Activated naive CD8-positive, alpha-beta T cell treated with anti-CD3 and anti-CD28 coated beads, Interleukin-2, amount 10 ng/mL, durations not matched to agents 7 days and 5 days (primary cell): ENCODE measurements around the gene KCTD11. TPM values are rescaled to one million over a fixed set of nuclear protein-coding genes. Genes with fewer than 3 reads are reported as not detected.
"Not testable (repeated sequence)": the region's sequence is repeated elsewhere in the genome, so short reads cannot be mapped to it uniquely, and the experiment has no call there.

ENCODE experiments used
- ATAC-seq: fragments of 150-1000 bp; cut with Tn5 transposase; one replicate; pipeline ENCODE4 v1.10.0; 2021; ENCODE audit warnings: low read depth, moderate library complexity
- POLR2A ChIA-PET: fragments of 350-600 bp; sonication (Branson Sonifier 250); formaldehyde crosslinking; loops from one replicate; lab custom pipeline; 2021; ENCODE audit warnings: antibody characterized with exemption; lab: Charles Lee
- DNase-seq: peaks from one replicate; pipeline ENCODE4 v3.0.0; 2021
- H3K27ac Mint-ChIP-seq: one replicate; pipeline ENCODE4 v1.8.0; 2022; ENCODE audit warnings: mild to moderate bottlenecking, mixed read lengths
- H3K27me3 Mint-ChIP-seq: one replicate; pipeline ENCODE4 v1.8.0; 2022; ENCODE audit warnings: mild to moderate bottlenecking, moderate library complexity, mixed read lengths
- H3K36me3 Mint-ChIP-seq: one replicate; pipeline ENCODE4 v1.8.0; 2021; ENCODE audit warnings: mild to moderate bottlenecking, mixed read lengths
- H3K4me1 Mint-ChIP-seq: one replicate; pipeline ENCODE4 v1.8.0; 2021; ENCODE audit warnings: mixed read lengths
- H3K4me3 Mint-ChIP-seq: one replicate; pipeline ENCODE4 v1.8.0; 2022; ENCODE audit warnings: mild to moderate bottlenecking, moderate library complexity, mixed read lengths
- H3K9me3 Mint-ChIP-seq: one replicate; pipeline ENCODE4 v1.8.0; 2021; ENCODE audit warnings: mixed read lengths
- total RNA-seq, 2 experiments: library from RNA; stranded (reverse); gene quantifications; one replicate each; pipeline ENCODE4 v1.2.3, GENCODE V29; 2021

Gene KCTD11
- total RNA-seq, 2 experiments from 2014 or later: 8.1 to 8.7 TPM

GRCh38 chr17:7354262-7354843 lies 2.4 kb downstream of the KCTD11 start:
- no peak for DNase-seq
- Mint-ChIP-seq H3K4me3 (no peak overlapping the region), H3K36me3 (peaks cover 10% of the 10 kb centered on the region), H3K4me1 (peaks cover 27% of the 10 kb centered on the region), H3K27me3 (no peaks in the 10 kb centered on the region), H3K9me3 (no peaks in the 10 kb centered on the region), H3K27ac (peak overlapping the region; percentile 74)
- POLR2A ChIA-PET: interaction anchor here (0.5 to 2.0 kb wide), 9 partner anchors 17 to 599 kb away, joined by 3 to 10 read pairs (median 3); partner anchors contain the start of genes ACAP1, NEURL4, POLR2A and TMEM256
- no peak for ATAC-seq

- H3K9me3 Mint-ChIP-seq: no peaks in the 10 kb centered on the region
- H3K4me3 Mint-ChIP-seq: no peak within 1 kb of the TSS
- no peak for ATAC-seq
- peaks cover 22% of the 10 kb centered on the region for H3K4me1 Mint-ChIP-seq
- peak; percentile 36 for DNase-seq
- peak within 1 kb of the TSS; percentile 74 for H3K27ac Mint-ChIP-seq
- POLR2A ChIA-PET: interaction anchor here (2.0 to 2.2 kb wide), 2 partner anchors 18 to 81 kb away, joined by 10 to 12 read pairs; partner anchors contain the start of gene ACAP1
- no peaks in the 10 kb centered on the region for H3K27me3 Mint-ChIP-seq
- H3K36me3 Mint-ChIP-seq: peaks cover 10% of the 10 kb centered on the region
These were observed 3.1 kb downstream of the KCTD11 start, which contains the start of gene TMEM95 for GRCh38 chr17:7355053-7355452. Gene TMEM95, plus strand, starts transcription at chr17:7355156. Its CDS starts 49 bp downstream, at chr17:7355205.

- ATAC-seq (no peak), DNase-seq (no peak)
- peaks cover 7% of the 10 kb centered on the region for H3K36me3 Mint-ChIP-seq
- H3K4me1 Mint-ChIP-seq: peaks cover 22% of the 10 kb centered on the region
- no peak overlapping the region for H3K4me3 Mint-ChIP-seq
- H3K27ac Mint-ChIP-seq: peak overlapping the region; percentile 12
- no peaks in the 10 kb centered on the region for H3K27me3 Mint-ChIP-seq
- H3K9me3 Mint-ChIP-seq: no peaks in the 10 kb centered on the region
- POLR2A ChIA-PET: interaction anchor here (0.7 to 2.2 kb wide), 8 partner anchors 18 to 147 kb away, joined by 3 to 12 read pairs (median 4); partner anchors contain the start of genes ACAP1 and TMEM256
These were observed 3.6 kb downstream of the KCTD11 start for GRCh38 chr17:7355573-7355972.

GRCh38 chr17:7356072-7356549 lies 4.1 kb downstream of the KCTD11 start:
- H3K9me3 Mint-ChIP-seq: no peaks in the 10 kb centered on the region
- H3K27me3 Mint-ChIP-seq: no peaks in the 10 kb centered on the region
- peak; percentile 74 for ATAC-seq
- H3K4me3 Mint-ChIP-seq: no peak overlapping the region
- no peak overlapping the region for H3K27ac Mint-ChIP-seq
- H3K4me1 Mint-ChIP-seq: peaks cover 21% of the 10 kb centered on the region
- peak; percentile 90 for DNase-seq
- POLR2A ChIA-PET: interaction anchor here (0.5 to 2.2 kb wide), 9 partner anchors 19 to 324 kb away, joined by 3 to 12 read pairs (median 3); partner anchors contain the start of genes ACAP1 and TMEM256
- H3K36me3 Mint-ChIP-seq: peaks cover 7% of the 10 kb centered on the region

GRCh38 chr17:7356756-7357155 lies 4.8 kb downstream of the KCTD11 start:
- no peak overlapping the region for H3K4me3 Mint-ChIP-seq
- no peaks in the 10 kb centered on the region for H3K9me3 Mint-ChIP-seq
- POLR2A ChIA-PET: interaction anchor here (0.9 to 2.2 kb wide), 6 partner anchors 47 to 149 kb away, joined by 3 to 12 read pairs (median 3); partner anchors contain the start of gene TMEM256
- no peak overlapping the region for H3K27ac Mint-ChIP-seq
- peaks cover 4% of the 10 kb centered on the region for H3K36me3 Mint-ChIP-seq
- peaks cover 2% of the 10 kb centered on the region for H3K27me3 Mint-ChIP-seq
- H3K4me1 Mint-ChIP-seq: peaks cover 20% of the 10 kb centered on the region
- DNase-seq (no peak), ATAC-seq (no peak)

- ATAC-seq (no peak), DNase-seq (no peak)
- POLR2A ChIA-PET: interaction anchor here (0.9 kb wide), 1 partner anchor 148 kb away, joined by 3 read pairs; no protein-coding TSS in a partner anchor
- no peak overlapping the region for H3K4me3 Mint-ChIP-seq
- no peak overlapping the region for H3K27ac Mint-ChIP-seq
- H3K9me3 Mint-ChIP-seq: no peaks in the 10 kb centered on the region
- H3K27me3 Mint-ChIP-seq: peaks cover 5% of the 10 kb centered on the region
- peaks cover 3% of the 10 kb centered on the region for H3K36me3 Mint-ChIP-seq
- peaks cover 23% of the 10 kb centered on the region for H3K4me1 Mint-ChIP-seq
These were observed 5.4 kb downstream of the KCTD11 start for GRCh38 chr17:7357381-7357780.

GRCh38 chr17:7361906-7362305 lies 9.9 kb downstream of the KCTD11 start:
- no peak for ATAC-seq
- Mint-ChIP-seq H3K36me3 (no peaks in the 10 kb centered on the region), H3K9me3 (no peaks in the 10 kb centered on the region), H3K27ac (no peak overlapping the region), H3K4me3 (no peak overlapping the region), H3K27me3 (peaks cover 5% of the 10 kb centered on the region), H3K4me1 (peaks cover 5% of the 10 kb centered on the region)
- no peak for DNase-seq
- POLR2A ChIA-PET: interaction anchor here (0.6 to 1.0 kb wide), 2 partner anchors 41 to 73 kb away, joined by 5 to 6 read pairs; partner anchors contain the start of gene TMEM102

- DNase-seq (no peak), ATAC-seq (no peak)
- Mint-ChIP-seq H3K4me1 (peaks cover 7% of the 10 kb centered on the region), H3K27ac (no peak overlapping the region), H3K4me3 (no peak overlapping the region), H3K9me3 (no peaks in the 10 kb centered on the region), H3K27me3 (peaks cover 5% of the 10 kb centered on the region), H3K36me3 (no peaks in the 10 kb centered on the region)
- POLR2A ChIA-PET: interaction anchor here (0.7 kb wide), 1 partner anchor 56 kb away, joined by 9 read pairs; no protein-coding TSS in a partner anchor
These were observed 11.3 kb downstream of the KCTD11 start for GRCh38 chr17:7363311-7363710.

GRCh38 chr17:7365963-7366362 lies 14.0 kb downstream of the KCTD11 start:
- H3K4me1 Mint-ChIP-seq, DNase-seq, POLR2A ChIA-PET, H3K36me3 Mint-ChIP-seq, H3K4me3 Mint-ChIP-seq, H3K9me3 Mint-ChIP-seq, ATAC-seq, H3K27ac Mint-ChIP-seq: not testable (repeated sequence)
- peaks cover 11% of the 10 kb centered on the region for H3K27me3 Mint-ChIP-seq

- Mint-ChIP-seq H3K27me3 (peaks cover 6% of the 10 kb centered on the region), H3K9me3 (no peaks in the 10 kb centered on the region)
These were observed 15.1 kb downstream of the KCTD11 start for GRCh38 chr17:7367083-7367482.

GRCh38 chr17:7367918-7368598 lies 16.1 kb downstream of the KCTD11 start:
- Mint-ChIP-seq H3K4me1 (peaks cover 2% of the 10 kb centered on the region), H3K27ac (no peak overlapping the region), H3K36me3 (no peaks in the 10 kb centered on the region), H3K27me3 (peaks cover 6% of the 10 kb centered on the region), H3K9me3 (no peaks in the 10 kb centered on the region), H3K4me3 (no peak overlapping the region)
- POLR2A ChIA-PET: interaction anchor here (0.6 kb wide), 1 partner anchor 83 kb away, joined by 3 read pairs; no protein-coding TSS in a partner anchor
- DNase-seq: no peak
- no peak for ATAC-seq

More at GRCh38 chr17:7367083-7367482, 15.1 kb downstream of the KCTD11 start:
- H3K36me3 Mint-ChIP-seq: no peaks in the 10 kb centered on the region
- peaks cover 2% of the 10 kb centered on the region for H3K4me1 Mint-ChIP-seq
- H3K27ac Mint-ChIP-seq: no peak overlapping the region
- POLR2A ChIA-PET: interaction anchor here (0.6 kb wide), 1 partner anchor 82 kb away, joined by 3 read pairs; no protein-coding TSS in a partner anchor
- DNase-seq (no peak), ATAC-seq (no peak)
- H3K4me3 Mint-ChIP-seq: no peak overlapping the region

- H3K27me3 Mint-ChIP-seq, POLR2A ChIA-PET, H3K4me3 Mint-ChIP-seq, H3K36me3 Mint-ChIP-seq, H3K9me3 Mint-ChIP-seq, ATAC-seq, H3K4me1 Mint-ChIP-seq, DNase-seq, H3K27ac Mint-ChIP-seq: not testable (repeated sequence)
These were observed 16.6 kb downstream of the KCTD11 start for GRCh38 chr17:7368599-7368994.

- DNase-seq: no peak
- H3K9me3 Mint-ChIP-seq: no peaks in the 10 kb centered on the region
- POLR2A ChIA-PET: interaction anchor here (2.1 kb wide), 1 partner anchor 15 kb away, joined by 5 read pairs; no protein-coding TSS in a partner anchor
- H3K27me3 Mint-ChIP-seq: peaks cover 8% of the 10 kb centered on the region
- no peak overlapping the region for H3K4me3 Mint-ChIP-seq
- peaks cover 2% of the 10 kb centered on the region for H3K4me1 Mint-ChIP-seq
- no peak for ATAC-seq
- no peaks in the 10 kb centered on the region for H3K36me3 Mint-ChIP-seq
- H3K27ac Mint-ChIP-seq: no peak overlapping the region
These were observed 17.9 kb downstream of the KCTD11 start for GRCh38 chr17:7369825-7370224.
